NCI-H128 (cell line): ENCODE measurements around the gene BPIFB3.
"Not testable (repeated sequence)": the region's sequence is repeated elsewhere in the genome, so short reads cannot be mapped to it uniquely, and the experiment has no call there.

Source experiments
- DNase-seq: peaks from one replicate; lab custom pipeline; 2025; ENCODE audit not compliant: unreplicated experiment; lab: John Stamatoyannopoulos, UW

Gene BPIFB3

DNA sequence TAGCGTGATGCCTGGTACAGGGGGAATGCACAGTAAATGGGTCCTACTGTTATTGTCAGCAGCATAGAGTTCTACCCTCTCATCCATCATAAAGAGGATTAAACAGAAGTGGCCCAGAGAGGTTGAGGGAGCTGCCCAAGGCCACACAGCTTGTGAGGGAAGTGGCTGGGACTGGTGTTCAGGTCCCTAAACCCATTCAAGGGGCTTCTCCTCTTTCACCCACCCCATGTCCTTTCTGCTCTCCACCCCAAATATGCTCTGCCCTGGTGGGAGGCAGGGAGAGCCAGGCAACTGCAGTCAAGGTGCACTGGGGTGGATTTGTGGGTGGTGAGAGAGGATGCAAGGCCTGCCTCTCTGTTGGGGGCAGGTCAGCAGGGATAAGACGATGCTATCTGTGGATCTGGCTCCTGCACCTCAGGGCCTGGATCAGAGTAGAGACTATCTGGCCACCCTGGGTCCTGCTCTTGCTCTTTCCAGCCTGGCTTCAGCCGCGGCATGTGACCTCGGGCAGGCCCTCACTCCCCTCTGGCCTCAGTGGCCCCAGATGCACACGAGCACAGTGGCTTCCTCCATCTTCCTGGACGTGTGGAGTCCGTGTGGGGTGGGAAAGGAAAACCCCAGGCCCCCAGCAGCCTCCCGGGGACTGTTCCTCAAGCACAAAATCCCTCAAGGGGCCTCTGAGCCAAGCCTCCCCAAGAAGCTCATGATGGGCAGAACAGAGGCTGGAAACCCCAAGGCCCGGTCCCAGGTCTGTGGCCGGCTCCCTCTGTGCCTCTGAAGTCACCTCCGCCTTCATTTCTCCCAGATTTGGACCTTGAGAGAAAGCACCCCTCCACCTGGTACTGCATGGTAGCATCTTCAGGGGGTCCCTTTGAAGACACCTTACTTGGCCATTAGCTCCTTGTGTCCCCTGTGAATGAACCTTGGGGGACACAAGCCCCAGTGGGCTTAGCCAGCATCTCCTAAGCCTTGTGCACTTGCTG, 25.6 kb upstream of the BPIFB3 start:
- DNase-seq: no peak

DNA sequence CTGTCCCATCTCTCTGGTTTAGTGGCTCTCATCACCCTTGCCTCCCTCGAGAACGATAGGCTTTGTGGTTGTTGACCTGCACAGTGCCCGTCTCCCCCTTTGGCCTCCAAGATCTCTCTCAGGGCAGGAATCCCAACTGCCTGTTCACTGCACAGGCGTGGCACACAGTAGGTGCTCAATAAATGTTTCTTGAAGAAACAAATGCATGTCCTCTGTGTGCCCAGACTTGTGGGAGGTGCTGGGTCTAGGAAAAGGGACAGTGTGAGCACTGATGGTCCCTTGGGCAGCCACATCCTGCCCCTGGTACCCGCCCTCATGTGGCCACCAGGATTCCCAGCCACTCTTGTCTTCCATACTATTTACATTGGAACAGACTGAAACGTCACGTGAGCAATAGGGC, 24.8 kb upstream of the BPIFB3 start:
- no peak for DNase-seq

DNA sequence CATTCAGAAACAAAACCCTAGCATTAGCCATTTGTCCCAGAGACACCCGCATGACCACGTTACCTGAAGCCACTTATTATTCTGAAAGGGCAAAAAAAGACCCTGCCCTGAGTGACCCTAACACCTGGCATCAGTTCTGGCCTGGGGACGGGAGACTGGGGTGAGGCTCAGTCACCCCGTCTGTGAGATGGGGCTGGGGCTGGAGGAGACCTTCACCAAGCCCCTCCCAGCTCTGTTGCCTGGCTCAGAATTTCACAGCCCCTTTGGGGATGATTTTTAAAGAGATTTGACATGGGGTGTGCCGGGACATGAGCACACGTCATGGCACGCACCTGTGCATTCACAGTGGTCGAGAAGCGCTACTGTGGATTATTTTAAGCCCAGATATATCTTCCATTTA, 23.6 kb upstream of the BPIFB3 start:
- DNase-seq: no peak

DNA sequence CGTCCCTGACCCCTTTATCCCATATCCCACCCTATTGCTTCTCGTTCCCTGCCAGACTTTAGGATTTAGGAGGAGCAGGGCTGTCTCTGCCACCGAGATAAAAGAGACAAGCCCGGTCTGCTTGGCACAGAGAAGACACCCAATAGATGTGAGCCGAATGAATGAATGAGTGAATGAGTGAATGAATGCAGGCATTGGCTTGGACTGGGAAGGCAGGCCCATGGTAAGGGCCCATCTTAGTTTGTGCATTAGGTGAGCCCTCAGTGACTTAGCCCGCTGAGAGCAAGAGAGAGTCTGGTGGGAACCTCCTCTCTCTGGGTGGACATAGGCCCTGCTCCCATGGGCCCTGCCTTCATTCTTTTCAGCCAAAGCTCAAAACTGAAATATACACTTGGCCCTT, 23.1 kb upstream of the BPIFB3 start:
- DNase-seq: no peak

DNA sequence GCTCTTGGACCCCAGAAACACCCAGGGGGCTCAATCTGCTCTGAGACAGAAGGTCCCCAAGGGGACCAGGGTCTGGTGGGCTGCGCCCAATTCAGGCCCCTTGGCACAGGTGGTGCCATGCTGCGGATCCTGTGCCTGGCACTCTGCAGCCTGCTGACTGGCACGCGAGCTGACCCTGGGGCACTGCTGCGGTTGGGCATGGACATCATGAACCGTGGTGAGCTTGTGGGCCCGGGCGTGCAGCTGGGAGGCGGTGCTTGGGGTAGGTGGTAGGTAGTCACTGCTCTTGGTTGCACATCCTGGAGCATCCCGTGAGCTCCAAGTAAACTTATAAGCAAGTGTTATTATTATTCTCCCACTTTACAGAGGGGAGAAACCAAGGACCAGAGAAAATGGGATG, 22.2 kb upstream of the BPIFB3 start, which contains the start of gene BPIFB6:
Gene BPIFB6 (plus strand): TSS at position 118 of the 400 bp plus-strand sequence. CDS start 0 bp downstream, at position 118.
- DNase-seq: no peak

DNA sequence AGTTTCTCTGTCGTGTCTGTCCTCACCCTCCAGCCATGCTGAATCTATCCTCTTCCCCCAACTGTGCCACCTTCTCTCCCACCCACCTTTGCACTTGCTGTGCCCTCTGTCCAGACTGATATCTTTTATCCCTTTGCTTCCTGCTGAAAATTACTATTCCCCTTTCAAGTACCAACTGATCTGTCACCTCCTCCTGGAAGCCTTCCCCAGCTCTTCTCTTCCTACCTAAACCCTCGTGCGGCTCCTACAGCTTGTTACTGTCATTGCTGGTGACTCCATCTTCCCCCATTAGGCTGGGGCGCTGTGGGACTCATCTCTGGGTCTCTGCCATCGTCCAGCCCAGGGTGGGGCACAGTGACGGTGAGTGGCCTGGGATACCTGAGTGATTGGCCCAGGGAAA, 21.1 kb upstream of the BPIFB3 start:
- DNase-seq: no peak

DNA sequence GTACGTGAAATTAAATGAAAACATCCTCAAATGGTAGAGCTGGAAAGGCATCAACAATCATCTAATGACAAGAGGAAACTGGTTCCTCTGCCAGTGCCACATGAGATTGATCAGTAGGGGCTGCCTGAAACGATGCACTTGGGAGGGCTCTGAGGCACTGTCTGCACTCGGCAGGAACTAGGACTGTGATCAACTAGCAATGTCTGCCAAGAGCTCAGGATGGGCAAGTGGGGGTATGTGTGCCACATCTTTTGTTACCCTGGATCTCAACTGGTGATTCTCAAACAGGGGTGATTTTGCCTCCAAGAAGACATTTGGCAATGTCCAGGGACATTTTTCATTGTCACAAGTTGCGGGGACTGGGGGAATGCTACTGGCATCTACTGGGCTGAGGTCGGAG, 20.3 kb upstream of the BPIFB3 start:
- DNase-seq: no peak

DNA sequence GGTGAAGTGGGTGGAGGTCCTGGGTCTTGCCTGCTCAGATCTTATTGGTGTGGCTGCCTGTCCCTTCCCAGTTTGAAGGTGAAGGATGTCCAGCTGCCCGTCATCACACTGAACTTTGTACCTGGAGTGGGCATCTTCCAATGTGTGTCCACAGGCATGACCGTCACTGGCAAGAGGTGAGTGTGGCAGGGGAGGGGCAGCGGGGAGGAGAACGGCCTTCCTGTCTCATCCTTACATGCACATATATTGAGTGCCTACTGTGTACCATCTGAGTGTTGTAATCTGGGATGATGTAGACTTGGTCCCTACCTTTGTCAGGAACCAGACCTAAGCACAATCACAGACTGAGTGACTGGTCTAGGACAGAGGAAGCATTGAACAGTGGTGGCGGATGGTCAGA, 19.6 kb upstream of the BPIFB3 start:
- DNase-seq: no peak

DNA sequence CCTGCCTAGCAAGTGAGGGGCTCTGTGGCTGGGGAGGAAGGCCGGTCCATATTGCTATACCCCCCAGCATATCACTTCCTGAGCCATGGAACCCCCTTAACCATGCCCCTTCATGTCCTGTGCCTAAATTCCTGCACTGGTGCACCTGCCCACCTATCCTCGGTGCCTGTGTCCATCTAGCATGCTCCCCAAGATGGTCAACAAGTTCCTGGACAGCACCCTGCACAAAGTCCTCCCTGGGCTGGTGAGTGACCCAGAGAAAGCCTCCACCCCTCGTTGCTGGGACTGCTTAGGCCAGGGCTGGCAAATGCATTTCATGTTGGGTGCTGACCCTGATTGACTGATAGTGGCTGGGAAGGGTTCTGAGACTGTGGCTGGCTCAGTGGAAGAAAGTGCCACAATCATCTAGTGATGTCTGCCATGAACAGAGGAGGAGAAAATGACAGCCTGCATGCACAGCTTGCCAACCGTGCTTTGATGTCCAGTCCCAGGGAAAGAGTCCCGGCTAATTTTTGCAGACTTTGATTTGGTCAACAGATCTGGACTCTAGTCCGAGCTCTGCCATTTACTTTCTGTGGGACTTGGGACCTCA, 18.7 kb upstream of the BPIFB3 start:
- DNase-seq: no peak

DNA sequence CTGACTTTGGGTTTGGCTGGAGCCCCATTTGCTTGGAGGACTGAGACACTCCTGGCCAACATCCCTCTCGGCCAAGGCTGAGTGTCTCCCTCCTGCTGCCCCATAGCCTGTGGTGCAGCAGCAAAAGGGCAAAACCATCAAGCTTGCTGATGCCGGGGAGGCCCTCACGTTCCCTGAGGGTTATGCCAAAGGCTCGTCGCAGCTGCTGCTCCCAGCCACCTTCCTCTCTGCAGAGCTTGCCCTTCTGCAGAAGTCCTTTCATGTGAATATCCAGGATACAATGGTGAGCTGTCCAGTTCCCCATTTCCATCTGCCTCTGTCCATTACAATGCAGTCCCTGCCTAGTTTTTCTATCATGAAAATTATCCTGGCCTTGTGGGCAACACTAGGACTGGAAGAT, 16.2 kb upstream of the BPIFB3 start:
- no peak for DNase-seq

DNA sequence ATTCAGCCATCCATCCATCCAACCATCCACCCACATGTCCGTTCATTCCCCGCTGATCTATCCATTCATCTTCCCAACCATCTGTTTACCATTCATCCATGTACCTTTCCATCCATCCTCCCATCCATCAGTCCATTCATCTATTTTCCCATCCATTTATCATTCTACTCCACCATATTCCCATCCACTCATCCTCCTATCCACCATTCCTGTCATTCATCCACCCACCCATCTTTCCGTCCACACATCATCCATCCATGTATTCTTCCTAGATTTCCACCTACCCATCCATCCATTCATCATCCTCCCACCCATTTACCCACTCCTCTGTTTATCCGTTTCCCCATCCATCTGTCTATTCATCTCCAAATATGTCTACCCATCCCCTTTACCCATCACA, 15.5 kb upstream of the BPIFB3 start:
- DNase-seq: no peak

DNA sequence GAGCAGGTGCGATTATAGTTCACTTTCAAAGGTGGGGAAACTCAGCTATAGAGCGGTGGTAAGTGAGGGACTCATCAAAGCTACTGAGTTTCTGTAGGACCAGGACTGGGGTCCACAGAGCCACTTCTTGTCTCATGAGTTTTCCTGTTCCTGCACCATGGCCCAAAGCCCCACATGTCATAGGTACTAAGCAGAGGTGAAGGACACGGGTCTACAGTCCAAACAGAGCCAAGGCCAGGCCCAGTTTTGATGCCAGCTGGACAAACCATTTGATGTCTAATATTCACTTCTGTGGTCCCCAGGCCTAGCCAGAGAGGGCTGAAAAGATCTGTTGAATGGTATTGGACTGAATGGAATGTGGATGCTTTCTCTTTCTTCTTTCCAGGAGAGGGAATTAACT, 11.3 kb upstream of the BPIFB3 start:
- DNase-seq: no peak

DNA sequence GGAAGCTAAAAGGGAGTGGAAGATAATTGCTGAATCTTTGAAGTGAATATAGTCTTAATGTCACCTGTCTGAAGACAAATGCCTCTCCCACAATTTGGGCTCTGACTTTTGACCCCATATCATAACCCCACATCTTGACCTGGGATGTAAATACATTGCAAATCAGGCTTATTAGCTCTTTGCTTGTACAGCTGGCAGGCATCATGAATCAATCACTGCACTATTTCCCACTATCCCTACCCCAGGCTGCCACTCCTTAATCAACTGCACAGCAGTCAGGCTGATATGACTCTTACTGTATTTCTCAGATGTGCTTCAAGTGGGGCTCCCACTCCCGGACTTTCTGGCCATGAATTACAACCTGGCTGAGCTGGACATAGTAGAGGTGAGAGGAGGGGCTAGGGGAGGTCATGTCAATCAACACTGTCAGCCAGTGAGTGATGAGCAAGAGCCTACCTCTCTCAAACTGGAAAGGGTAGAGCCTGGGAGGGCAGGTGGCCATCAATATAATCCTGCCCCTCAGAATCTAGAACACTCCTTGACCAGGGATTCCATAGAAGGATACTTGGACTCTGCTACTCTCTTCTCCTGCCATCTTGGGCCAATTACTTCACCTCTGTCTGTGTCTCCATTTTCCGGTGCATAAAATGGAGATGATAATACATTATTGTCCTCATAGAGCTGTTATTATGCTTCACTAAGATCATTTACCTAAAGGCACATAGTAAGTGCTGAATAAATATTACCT, 10.5 kb upstream of the BPIFB3 start:
- DNase-seq: no peak

DNA sequence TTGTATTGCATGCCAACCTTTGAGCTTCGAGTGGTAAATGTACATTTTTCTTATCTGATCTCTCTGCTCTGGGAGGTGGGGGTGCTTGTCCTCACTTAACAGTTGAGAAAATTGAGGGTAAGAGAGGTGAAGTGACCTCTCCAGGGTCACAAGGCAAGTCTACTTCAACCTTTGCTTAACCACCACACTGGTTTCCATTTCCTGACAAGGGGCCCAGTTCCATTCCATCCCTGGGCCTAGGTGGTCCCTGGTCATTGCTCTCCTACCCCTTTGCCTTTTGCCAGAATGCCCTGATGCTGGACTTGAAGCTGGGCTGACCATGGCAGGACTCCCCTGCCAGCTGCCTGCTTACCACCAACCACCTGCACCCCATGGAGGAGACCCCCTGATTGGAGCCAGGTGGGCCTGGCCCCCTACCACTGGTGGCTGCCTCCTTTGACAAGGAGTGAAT, 9.9 kb upstream of the BPIFB3 start:
- no peak for DNase-seq

DNA sequence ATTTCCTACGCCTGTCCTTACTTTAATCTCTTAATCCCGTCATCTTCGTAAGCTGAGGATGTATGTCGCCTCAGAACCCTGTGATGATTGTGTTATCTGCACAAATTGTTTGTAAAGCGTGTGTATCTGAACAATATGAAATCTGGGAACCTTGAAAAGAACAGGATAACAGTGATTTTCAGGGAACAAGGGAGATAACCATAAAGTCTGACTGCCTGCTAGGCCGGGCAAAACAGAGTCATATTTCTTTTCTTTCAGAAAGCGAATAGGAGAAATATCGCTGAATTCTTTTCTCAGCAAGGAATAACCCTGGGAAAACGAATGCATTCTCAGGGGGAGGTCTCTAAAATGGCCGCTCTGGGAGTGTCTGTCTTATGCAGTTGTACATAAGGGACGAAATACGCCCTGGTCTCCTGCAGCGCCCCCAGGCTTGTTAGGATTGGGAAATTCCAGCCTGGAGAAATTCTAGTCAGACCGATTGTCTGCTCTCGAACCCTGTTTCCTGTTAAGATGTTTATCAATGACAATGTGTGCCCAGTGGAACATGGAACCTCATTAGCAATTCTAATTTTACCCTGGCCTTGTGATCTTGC, 8.5 kb upstream of the BPIFB3 start:
- not testable (repeated sequence) for DNase-seq

DNA sequence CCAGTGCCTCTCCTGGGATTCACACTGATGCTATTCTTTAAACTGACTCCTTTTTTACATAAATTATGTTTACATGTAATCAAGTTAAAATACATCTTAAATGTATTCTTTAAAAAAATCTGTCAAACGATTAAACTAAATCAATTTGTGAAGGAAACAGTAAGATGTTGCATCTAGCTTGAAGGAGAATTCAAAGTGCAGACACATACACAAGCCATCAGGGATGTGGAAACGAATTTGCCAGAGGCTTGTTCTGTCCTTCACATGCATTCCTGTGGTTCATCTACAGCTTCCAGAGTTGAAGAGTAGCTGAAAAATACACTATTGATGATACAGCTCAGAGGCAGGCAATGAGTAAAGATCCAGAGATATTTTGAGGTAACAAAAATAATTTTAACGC, 7.3 kb upstream of the BPIFB3 start:
- no peak for DNase-seq

DNA sequence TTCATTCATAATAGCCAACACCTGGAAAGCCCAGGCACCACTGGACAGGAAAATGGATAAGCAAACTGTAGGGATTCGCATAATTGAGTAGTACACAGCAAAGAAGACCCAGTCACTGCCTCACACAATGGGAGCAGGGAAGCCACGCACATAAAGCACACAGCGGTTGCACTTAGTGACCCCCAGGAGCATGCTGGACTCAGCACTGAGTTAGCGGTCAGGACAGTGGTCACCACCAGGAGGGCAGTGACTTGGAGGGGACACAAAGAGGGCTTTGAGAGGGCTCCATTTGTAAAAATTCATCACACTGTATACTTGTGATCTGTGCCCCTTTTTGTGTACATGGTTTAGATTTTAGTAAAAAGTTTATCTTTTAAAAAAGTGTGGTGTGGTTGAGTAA, 2.4 kb upstream of the BPIFB3 start:
- no peak for DNase-seq

DNA sequence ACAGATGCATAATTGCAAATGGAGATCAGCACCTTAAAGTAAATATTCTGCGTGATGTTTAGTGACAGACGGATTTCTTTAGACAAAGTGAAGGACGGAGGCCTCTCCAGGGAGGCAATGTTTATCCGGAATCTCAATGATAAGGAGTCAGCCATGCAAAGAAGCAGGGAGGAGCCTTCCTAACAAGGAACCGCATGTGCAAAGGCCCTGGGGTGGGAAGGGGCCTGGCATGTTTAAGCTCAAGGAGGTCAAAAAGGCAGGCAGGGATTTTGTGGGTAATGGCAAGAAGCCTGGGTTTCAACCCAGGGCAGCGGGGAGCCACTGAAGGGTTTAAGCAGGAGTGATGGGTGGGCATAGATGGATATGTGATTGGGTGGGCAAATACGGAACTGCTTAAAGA, 678 bp downstream of the BPIFB3 start:
- no peak for DNase-seq

DNA sequence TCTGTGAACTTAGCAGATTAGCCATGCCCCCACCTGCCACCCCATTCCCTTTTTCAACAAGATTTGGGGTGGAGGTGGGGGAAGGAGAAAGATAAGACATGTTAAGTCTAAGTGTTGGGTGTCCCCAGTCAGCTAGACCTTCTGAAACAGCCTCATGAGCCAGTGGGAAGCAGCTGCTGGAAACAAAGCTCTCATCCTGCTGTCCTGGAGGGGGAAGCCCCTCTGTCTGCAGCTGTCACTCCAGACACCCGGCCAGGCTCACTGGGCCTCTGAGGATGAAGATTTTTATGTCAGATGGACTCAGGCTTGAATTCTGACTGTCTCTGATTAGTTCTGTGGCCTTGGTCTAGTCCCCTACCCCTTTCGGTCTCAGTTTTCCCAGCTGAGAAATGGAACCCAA, 1.1 kb downstream of the BPIFB3 start:
- DNase-seq: no peak

DNA sequence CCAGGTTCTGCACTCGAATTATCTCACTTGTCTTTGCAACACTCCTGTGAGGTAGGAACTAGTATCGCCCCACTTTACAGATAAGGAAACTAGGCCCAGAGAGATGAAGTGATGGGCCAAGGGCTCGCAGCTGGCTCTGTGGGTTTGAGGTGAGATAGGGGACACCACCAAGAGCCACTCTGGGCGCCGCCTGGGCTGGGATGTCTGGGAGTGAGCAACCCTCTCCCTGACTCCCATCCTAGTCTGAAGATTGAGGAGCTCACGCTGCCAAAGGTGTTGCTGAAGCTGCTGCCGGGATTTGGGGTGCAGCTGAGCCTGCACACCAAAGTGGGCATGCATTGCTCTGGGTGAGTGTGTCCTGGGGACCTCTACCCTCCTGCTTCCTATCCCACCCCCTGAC, 5.4 kb downstream of the BPIFB3 start:
- no peak for DNase-seq

DNA sequence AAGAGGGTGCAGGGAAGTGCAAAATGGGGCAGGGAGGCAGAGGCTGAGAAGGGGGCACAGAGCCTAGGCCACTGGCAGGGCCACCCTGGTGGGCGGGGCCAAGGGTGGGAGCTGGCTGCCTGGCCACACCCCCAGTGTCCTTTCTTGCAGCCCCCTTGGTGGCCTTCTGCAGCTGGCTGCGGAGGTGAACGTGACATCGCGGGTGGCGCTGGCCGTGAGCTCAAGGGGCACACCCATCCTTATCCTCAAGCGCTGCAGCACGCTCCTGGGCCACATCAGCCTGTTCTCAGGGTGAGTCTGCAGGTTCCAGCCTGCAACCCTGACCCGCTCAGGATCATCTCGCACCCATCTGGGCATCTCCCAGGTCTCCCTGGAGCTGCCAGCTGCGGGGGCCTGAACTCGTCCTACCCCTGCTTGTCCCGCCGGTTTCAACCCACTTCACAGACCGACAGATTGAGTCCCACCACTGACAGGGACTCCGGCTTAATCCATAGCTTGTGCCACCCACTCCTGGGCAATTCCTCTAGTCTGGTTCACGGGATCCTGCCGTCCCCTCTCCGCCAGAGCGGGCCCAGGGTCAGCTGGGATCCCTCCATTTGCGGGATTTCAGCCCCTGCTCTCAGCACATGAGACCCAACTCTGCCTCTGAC, 6.2 kb downstream of the BPIFB3 start:
- DNase-seq: no peak
